HG02870 (cell line): ENCODE data around the gene SVIL.

Source experiments
- ATAC-seq: cut with Tn5 transposase; IDR thresholded peaks from one replicate; pipeline ENCODE4 v1.9.1; 2021; ENCODE audit warnings: mild to moderate bottlenecking, moderate library complexity; ENCODE audit not compliant: unreplicated experiment

The SVIL gene

GRCh38 chr10:29650552-29650944, 15.8 kb upstream of the SVIL start:
- no peak for ATAC-seq

- no peak for ATAC-seq
These were observed 15.1 kb upstream of the SVIL start for GRCh38 chr10:29649561-29650551.

GRCh38 chr10:29648983-29649268, 14.2 kb upstream of the SVIL start:
- no peak for ATAC-seq

GRCh38 chr10:29648114-29648982, 13.6 kb upstream of the SVIL start:
- ATAC-seq = no peak

GRCh38 chr10:29647478-29647877, 12.7 kb upstream of the SVIL start:
- no peak for ATAC-seq

GRCh38 chr10:29646960-29647461, 12.2 kb upstream of the SVIL start:
- ATAC-seq = no peak

- ATAC-seq = no peak
These were observed 11.6 kb upstream of the SVIL start for GRCh38 chr10:29646238-29646902.

GRCh38 chr10:29643771-29644501, 9.2 kb upstream of the SVIL start:
- no peak for ATAC-seq

GRCh38 chr10:29642990-29643389, 8.2 kb upstream of the SVIL start:
- no peak for ATAC-seq

GRCh38 chr10:29637537-29637936, 2.8 kb upstream of the SVIL start:
- no peak for ATAC-seq

- ATAC-seq = no peak
These were observed 1.4 kb upstream of the SVIL start for GRCh38 chr10:29636178-29636577.

- no peak for ATAC-seq
These were observed 957 bp upstream of the SVIL start for GRCh38 chr10:29635711-29636144.

GRCh38 chr10:29634105-29634504, 666 bp downstream of the SVIL start:
- no peak for ATAC-seq

GRCh38 chr10:29631049-29631339, 3.8 kb downstream of the SVIL start:
- ATAC-seq = no peak

- ATAC-seq = no peak
These were observed 4.3 kb downstream of the SVIL start for GRCh38 chr10:29630205-29631048.

GRCh38 chr10:29628912-29629526, 5.8 kb downstream of the SVIL start:
- ATAC-seq = no peak

GRCh38 chr10:29628311-29628710, 6.5 kb downstream of the SVIL start:
- no peak for ATAC-seq

- no peak for ATAC-seq
These were observed 7.3 kb downstream of the SVIL start for GRCh38 chr10:29627201-29628132.
